ENCODE results near the gene DOC2A.
"Not testable (repeated sequence)": the region's sequence is repeated elsewhere in the genome, so short reads cannot be mapped to it uniquely, and the experiment has no call there.

The DOC2A gene

GRCh38 chr16:30017277-30017656 lies 6.4 kb upstream of the DOC2A start:
- TF ChIP-seq, protein P1, sequence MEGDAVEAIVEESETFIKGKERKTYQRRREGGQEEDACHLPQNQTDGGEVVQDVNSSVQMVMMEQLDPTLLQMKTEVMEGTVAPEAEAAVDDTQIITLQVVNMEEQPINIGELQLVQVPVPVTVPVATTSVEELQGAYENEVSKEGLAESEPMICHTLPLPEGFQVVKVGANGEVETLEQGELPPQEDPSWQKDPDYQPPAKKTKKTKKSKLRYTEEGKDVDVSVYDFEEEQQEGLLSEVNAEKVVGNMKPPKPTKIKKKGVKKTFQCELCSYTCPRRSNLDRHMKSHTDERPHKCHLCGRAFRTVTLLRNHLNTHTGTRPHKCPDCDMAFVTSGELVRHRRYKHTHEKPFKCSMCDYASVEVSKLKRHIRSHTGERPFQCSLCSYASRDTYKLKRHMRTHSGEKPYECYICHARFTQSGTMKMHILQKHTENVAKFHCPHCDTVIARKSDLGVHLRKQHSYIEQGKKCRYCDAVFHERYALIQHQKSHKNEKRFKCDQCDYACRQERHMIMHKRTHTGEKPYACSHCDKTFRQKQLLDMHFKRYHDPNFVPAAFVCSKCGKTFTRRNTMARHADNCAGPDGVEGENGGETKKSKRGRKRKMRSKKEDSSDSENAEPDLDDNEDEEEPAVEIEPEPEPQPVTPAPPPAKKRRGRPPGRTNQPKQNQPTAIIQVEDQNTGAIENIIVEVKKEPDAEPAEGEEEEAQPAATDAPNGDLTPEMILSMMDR (IDR thresholded peaks at IDR 0.05; ENCODE audit: insufficient read depth, low read depth, low read length, missing control alignments), result no peak

GRCh38 chr16:30016555-30017276 lies 5.9 kb upstream of the DOC2A start:
- TF ChIP-seq, protein P1 (IDR thresholded peaks at IDR 0.05; ENCODE audit: insufficient read depth, low read depth, low read length, missing control alignments), result no peak
- H3K4me3 ChIP-seq (ENCODE audit: low read depth, low read length), result no peak overlapping the region
- DNase-seq (ENCODE audit: low read depth), result no peak

More at GRCh38 chr16:30017277-30017656, 6.4 kb upstream of the DOC2A start:
- H3K4me3 ChIP-seq (ENCODE audit: low read depth, low read length), result no peak overlapping the region
- no peak for DNase-seq (ENCODE audit: low read depth)

GRCh38 chr16:30015450-30015849 lies 4.6 kb upstream of the DOC2A start:
- DNase-seq (ENCODE audit: low read depth); H3K4me3 ChIP-seq (ENCODE audit: low read depth, low read length): not testable (repeated sequence)

GRCh38 chr16:30012598-30012997 lies 1.8 kb upstream of the DOC2A start:
- not testable (repeated sequence) for H3K4me3 ChIP-seq (ENCODE audit: low read depth, low read length); DNase-seq (ENCODE audit: low read depth)

- DNase-seq (ENCODE audit: low read depth), result no peak
- H3K4me3 ChIP-seq (ENCODE audit: low read depth, low read length), result no peak overlapping the region
- TF ChIP-seq, protein P1 (IDR thresholded peaks at IDR 0.05; ENCODE audit: insufficient read depth, low read depth, low read length, missing control alignments), result no peak
Observed at GRCh38 chr16:30011714-30012504, 1.1 kb upstream of the DOC2A start.

DNA sequence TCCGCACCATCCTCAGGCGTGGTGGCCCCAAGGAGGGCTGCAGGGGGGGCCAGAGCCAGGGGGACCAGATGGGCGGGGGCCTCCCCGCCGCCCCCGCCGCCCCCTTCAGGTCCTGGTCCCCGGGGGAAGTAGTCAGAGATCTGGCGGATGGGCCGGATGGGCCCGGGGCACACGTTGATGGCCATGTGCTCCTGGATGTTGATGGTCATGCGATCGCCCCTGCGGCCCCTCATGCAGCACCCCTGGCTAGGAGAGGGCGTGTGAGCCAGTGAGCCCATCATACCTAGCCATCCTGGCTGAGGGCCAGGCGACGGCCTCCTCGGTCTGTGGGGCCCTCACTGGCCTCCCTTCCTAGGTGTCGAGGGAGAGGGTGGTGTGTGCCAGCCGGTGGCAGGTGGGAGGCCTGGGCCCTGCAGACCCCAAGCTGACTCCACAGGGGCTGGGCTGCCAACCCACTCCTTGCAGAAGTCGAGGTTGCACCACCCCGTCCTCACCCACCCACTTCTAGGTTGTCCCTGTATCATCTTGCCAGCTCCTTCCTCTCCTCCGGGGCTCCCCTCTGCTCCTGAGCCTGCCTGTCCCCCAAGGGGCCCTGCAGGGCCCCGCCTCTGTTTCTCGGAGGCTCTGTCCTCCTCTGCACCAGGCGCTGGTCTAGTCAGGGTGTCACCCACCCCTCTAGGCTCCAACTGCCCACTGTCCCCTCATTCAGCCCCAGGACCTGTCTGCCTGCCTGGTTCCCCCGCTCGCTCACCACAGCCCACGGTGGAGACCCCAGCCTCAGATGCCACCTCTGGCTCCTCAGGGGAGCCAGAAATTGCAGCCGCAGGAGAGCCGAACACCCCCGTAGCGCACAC lies 610 bp downstream of the DOC2A start:
- no peak for DNase-seq (ENCODE audit: low read depth)

DNA sequence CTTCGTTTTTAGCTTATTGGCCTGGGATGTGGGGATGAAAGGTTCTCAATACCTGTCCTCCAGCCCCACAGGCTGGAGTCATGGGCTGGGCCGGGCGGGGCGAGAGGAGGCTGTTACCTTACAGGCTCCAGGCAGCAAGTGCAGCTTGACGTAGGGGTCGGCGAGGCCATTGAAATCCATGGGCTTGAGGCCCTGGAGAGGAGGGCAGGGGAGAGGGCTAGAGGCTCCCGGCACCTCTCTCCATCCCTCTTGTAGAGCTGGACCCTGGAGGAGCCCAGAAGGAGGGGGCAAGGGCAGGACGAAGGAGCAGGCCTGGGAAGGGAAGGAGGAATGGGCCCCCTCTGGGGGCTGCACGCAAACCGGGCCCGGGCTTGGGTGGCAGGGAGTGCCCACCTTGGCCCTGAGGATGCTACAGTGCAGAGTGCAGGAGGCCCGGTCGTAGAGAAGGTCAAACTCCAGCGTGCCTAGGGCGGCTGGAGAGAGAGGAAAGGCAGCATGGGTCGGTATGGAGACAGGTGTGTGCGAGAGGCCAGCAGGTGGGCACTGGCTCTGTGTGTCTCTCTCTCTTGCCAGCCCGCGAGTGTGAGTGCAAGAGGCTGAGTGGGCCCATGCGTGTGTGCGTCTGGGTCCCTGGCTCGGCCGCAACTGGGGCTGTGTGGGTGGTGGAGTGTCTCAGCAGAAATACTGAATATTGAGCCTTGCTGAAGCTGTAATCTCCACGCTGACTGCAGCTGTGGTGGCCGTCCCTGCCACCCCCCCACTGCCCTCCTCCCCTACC lies 1.6 kb downstream of the DOC2A start:
- no peak for DNase-seq (ENCODE audit: low read depth)
- TF ChIP-seq, protein P1 (IDR thresholded peaks at IDR 0.05; ENCODE audit: insufficient read depth, low read depth, low read length, missing control alignments), result no peak
- no peak overlapping the region for H3K4me3 ChIP-seq (ENCODE audit: low read depth, low read length)

More for the DNA sequence above, 610 bp downstream of the DOC2A start:
- H3K4me3 ChIP-seq (ENCODE audit: low read depth, low read length), result no peak overlapping the region
- TF ChIP-seq, protein P1 (IDR thresholded peaks at IDR 0.05; ENCODE audit: insufficient read depth, low read depth, low read length, missing control alignments), result no peak
